Endothelial cell (in vitro differentiated cells): ENCODE results near the gene SEMA6C. TPM values are rescaled to one million over a fixed set of nuclear protein-coding genes. Genes with fewer than 3 reads are reported as not detected.

ENCODE experiments used
- DNase-seq: peaks from one replicate; pipeline ENCODE4 v3.0.0; 2021; ENCODE audit warnings: low spot score
- H3K27ac Mint-ChIP-seq: one replicate; pipeline ENCODE4 v1.8.0; 2021; ENCODE audit warnings: mixed read lengths, inconsistent platforms; ENCODE audit not compliant: unreplicated experiment
- H3K27me3 Mint-ChIP-seq: one replicate; pipeline ENCODE4 v1.8.0; 2021; ENCODE audit warnings: mild to moderate bottlenecking, moderate library complexity, mixed read lengths, inconsistent platforms; ENCODE audit not compliant: unreplicated experiment
- H3K36me3 Mint-ChIP-seq: one replicate; pipeline ENCODE4 v1.8.0; 2021; ENCODE audit warnings: mild to moderate bottlenecking, low read depth, mixed read lengths, inconsistent platforms; ENCODE audit not compliant: unreplicated experiment
- H3K4me1 Mint-ChIP-seq: one replicate; pipeline ENCODE4 v1.8.0; 2021; ENCODE audit warnings: mild to moderate bottlenecking, mixed read lengths, inconsistent platforms; ENCODE audit not compliant: unreplicated experiment
- H3K4me3 Mint-ChIP-seq: one replicate; pipeline ENCODE4 v1.8.0; 2021; ENCODE audit warnings: mild to moderate bottlenecking, mixed read lengths, inconsistent platforms; ENCODE audit not compliant: unreplicated experiment
- H3K9me3 Mint-ChIP-seq: one replicate; pipeline ENCODE4 v1.8.0; 2021; ENCODE audit warnings: mixed read lengths, inconsistent platforms; ENCODE audit not compliant: unreplicated experiment
- total RNA-seq: library from RNA; stranded (reverse); fragmentation: NEBNext Ultra II Directional; extraction: Animal tissue kit (Norgen Biotek cat#: 25700); gene quantifications from one replicate; pipeline ENCODE4 v1.2.1, GENCODE V29; 2021; ENCODE audit not compliant: unreplicated experiment
- TF ChIP-seq, protein P1 (sequence below): fragments of 200-600 bp; sonication (generic); IDR thresholded peaks from one replicate; pipeline ENCODE4 v1.5.0; 2021; ENCODE audit warnings: antibody characterized with exemption; ENCODE audit not compliant: unreplicated experiment

Gene SEMA6C
- total RNA-seq, 1 donor from 2014 or later, result 214 TPM

DNA sequence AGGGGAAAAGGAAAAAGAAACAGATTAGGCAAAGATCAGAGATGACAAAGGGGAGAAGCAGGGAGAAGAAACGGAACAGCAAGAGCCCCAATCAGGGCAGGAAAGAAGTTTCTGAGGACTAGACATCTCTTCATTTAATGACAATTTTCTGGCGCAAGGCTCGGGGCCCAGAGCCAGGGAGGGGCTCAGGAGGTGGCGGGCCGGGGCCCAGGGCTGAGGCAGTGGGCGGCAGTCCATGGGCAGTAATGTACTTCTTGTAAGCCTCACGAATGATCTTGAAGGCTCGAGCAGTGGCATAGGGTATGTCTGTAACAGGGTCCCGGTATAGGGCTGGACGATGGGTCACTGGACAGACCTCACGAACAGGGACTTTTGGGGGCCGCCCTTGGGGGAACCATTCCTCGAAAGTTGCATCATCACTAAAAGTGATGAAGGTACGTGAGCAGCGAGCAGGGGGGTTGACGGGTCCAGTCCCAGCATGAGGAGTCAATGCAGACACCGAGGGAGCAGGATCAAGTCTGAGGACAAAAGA is 30.1 kb upstream of the SEMA6C start:
- Mint-ChIP-seq H3K27ac (peak overlapping the region; percentile 75), H3K27me3 (peaks cover 5% of the 10 kb centered on the region), H3K4me1 (no peaks in the 10 kb centered on the region), H3K9me3 (no peaks in the 10 kb centered on the region), H3K36me3 (peaks cover 46% of the 10 kb centered on the region), H3K4me3 (peak overlapping the region; percentile 71)
- no peak for DNase-seq
- TF ChIP-seq, protein P1, sequence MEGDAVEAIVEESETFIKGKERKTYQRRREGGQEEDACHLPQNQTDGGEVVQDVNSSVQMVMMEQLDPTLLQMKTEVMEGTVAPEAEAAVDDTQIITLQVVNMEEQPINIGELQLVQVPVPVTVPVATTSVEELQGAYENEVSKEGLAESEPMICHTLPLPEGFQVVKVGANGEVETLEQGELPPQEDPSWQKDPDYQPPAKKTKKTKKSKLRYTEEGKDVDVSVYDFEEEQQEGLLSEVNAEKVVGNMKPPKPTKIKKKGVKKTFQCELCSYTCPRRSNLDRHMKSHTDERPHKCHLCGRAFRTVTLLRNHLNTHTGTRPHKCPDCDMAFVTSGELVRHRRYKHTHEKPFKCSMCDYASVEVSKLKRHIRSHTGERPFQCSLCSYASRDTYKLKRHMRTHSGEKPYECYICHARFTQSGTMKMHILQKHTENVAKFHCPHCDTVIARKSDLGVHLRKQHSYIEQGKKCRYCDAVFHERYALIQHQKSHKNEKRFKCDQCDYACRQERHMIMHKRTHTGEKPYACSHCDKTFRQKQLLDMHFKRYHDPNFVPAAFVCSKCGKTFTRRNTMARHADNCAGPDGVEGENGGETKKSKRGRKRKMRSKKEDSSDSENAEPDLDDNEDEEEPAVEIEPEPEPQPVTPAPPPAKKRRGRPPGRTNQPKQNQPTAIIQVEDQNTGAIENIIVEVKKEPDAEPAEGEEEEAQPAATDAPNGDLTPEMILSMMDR, result no peak

DNA sequence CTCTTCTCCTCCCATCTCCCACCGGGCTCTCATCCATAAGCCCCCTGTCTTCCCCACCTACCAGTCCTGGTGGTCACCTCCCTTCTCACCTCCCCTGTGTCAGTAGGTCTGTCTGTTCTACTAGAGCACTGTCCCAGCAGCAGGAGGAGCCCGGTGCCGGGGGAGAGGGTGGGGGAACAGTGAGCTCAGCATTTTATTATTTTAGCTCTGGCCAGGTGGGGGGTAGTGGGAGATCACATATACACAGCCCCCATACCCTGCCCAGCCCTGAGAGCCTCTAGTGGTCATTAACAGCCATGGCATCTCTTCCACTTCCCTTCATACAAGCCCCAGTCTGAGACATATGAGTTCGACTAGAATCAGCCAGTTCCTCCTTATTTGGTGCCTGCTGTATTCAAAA is 29.4 kb upstream of the SEMA6C start, which contains the start of gene TMOD4:
TMOD4 (minus strand) TSS at position 119 of the 400 bp plus-strand sequence. CDS start 1,106 bp downstream, outside the sequence.
- Mint-ChIP-seq H3K27me3 (peaks cover 5% of the 10 kb centered on the region), H3K27ac (peak within 1 kb of the TSS; percentile 75), H3K9me3 (no peaks in the 10 kb centered on the region), H3K36me3 (peaks cover 39% of the 10 kb centered on the region), H3K4me3 (peak within 1 kb of the TSS; percentile 71), H3K4me1 (no peaks in the 10 kb centered on the region)
- no peak for DNase-seq
- TF ChIP-seq, protein P1, result peak; percentile 62

DNA sequence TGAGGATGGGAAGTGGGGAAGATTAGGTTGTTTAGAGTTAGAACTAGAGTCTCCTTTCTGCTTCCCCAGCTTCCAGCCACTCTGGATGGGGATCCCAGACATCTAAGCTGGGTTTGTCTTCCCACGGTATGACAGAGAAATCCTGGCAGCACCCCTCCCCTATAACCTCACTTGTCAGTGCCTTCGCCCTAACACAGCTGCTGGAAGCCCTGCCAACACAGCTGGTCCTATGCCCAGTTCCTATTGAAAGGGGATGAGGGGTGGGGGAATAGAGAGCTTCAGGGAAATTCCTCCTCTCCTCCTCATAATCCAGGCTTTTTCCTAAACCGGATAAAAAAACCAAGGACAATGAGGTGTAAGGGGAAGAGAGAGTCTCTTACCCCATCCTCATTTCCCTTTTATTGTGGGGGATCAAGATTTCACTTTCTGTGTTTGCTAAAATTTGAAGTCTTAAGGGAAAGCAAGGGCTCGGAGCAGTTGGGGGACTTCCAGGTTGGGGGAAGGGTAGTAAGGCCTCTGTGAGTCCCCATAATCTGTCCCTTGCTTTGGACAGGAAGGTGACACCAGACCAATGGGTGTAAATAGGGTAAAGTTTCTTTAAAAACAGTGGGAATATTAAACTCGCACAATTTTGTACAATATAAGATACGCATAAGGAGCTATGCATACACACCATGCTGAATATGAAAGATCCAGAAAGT is 28.8 kb upstream of the SEMA6C start:
- Mint-ChIP-seq H3K4me3 (no peak overlapping the region), H3K27me3 (peaks cover 5% of the 10 kb centered on the region), H3K4me1 (no peaks in the 10 kb centered on the region), H3K36me3 (peaks cover 37% of the 10 kb centered on the region), H3K27ac (no peak overlapping the region), H3K9me3 (no peaks in the 10 kb centered on the region)
- DNase-seq, result no peak
- TF ChIP-seq, protein P1, result no peak

DNA sequence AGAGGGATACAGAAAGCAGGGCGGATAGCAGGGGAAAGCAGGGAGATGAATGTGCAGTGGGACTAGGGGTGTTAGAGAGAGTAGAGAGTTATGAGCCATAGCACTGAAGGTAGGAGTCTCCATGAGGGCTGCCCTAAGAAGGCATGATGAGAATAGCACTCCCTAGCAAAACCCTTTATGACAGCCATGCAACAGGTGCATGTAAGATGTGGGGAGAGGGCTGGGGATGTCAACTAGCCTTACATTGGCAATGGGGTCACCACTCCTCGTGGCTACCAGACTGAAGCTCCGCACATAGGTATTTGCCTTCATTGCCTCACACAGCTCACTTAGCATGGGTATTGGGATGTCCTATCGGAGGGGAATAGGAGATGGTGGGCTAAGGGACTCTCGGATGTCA is 24.8 kb upstream of the SEMA6C start:
- Mint-ChIP-seq H3K4me3 (no peak overlapping the region), H3K9me3 (no peaks in the 10 kb centered on the region), H3K27ac (no peak overlapping the region), H3K4me1 (peaks cover 8% of the 10 kb centered on the region), H3K36me3 (peaks cover 29% of the 10 kb centered on the region), H3K27me3 (peaks cover 5% of the 10 kb centered on the region)
- no peak for DNase-seq
- TF ChIP-seq, protein P1, result no peak

DNA sequence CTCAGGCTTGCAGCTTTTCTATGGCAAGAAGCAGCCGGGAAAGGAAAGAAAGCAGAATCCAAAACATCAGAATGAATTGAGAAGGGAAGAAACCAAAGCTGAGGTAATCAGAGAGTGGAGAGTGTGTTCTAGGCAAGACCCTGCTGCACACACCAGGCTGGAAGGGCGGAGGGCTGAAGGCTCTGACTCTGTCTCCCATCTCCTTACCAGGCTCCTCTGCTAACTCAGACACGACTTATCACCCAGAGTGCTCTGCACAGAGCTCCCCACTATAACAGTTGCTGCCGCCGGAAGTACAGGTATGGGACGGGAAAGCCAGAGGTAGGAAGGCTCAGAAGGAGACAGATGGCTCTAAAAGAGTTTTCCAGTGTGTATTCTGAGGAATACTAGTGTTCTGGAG is 20.7 kb upstream of the SEMA6C start:
- Mint-ChIP-seq H3K9me3 (no peaks in the 10 kb centered on the region), H3K4me3 (peak overlapping the region; percentile 99), H3K27me3 (peaks cover 4% of the 10 kb centered on the region), H3K36me3 (peaks cover 18% of the 10 kb centered on the region), H3K27ac (peak overlapping the region; percentile 97), H3K4me1 (peaks cover 26% of the 10 kb centered on the region)
- DNase-seq, result no peak
- TF ChIP-seq, protein P1, result no peak
